Osteoblast (primary cell): ENCODE measurements around the gene PSMG4. TPM values are rescaled to one million over a fixed set of nuclear protein-coding genes. Genes with fewer than 3 reads are reported as not detected.

ENCODE experiments used
- DNase-seq: peaks from one replicate; pipeline ENCODE4 v3.0.0; 2011; ENCODE audit warnings: low spot score, mixed read lengths; ENCODE audit not compliant: insufficient read length; ENCODE audit errors: missing footprints
- H2AFZ ChIP-seq: 2 replicates; pipeline ENCODE4 v1.6.0; 2011; ENCODE audit warnings: mild to moderate bottlenecking, low read length
- H3K27ac ChIP-seq: 2 replicates; pipeline ENCODE4 v1.5.1; 2011; ENCODE audit warnings: mild to moderate bottlenecking, low read depth, low read length, moderate library complexity
- H3K27me3 ChIP-seq: 2 replicates; pipeline ENCODE4 v1.6.0; 2012; ENCODE audit warnings: mild to moderate bottlenecking, control low read depth, inconsistent platforms, low read length, moderate library complexity; ENCODE audit not compliant: insufficient read depth
- H3K36me3 ChIP-seq: 2 replicates; pipeline ENCODE4 v1.5.1; 2011; ENCODE audit warnings: mild to moderate bottlenecking, low read length, control low read depth, moderate library complexity; ENCODE audit not compliant: insufficient read depth
- H3K4me1 ChIP-seq: 2 replicates; pipeline ENCODE4 v1.5.1; 2011; ENCODE audit warnings: mild to moderate bottlenecking, low read length, control low read depth, moderate library complexity; ENCODE audit not compliant: insufficient read depth
- H3K4me2 ChIP-seq: 2 replicates; pipeline ENCODE4 v1.6.0; 2011; ENCODE audit warnings: mild to moderate bottlenecking, low read length; ENCODE audit not compliant: insufficient read depth
- H3K4me3 ChIP-seq: fragments of 200-600 bp; sonication (generic); 3 replicates; pipeline ENCODE4 v1.5.1; 2012; ENCODE audit warnings: mild to moderate bottlenecking, low read length, inconsistent platforms; ENCODE audit not compliant: insufficient read depth
- H3K79me2 ChIP-seq: 2 replicates; pipeline ENCODE4 v1.6.0; 2012; ENCODE audit warnings: mild to moderate bottlenecking, low read length, control low read depth, inconsistent platforms; ENCODE audit not compliant: insufficient read depth
- H3K9me3 ChIP-seq: 2 replicates; pipeline ENCODE4 v1.5.1; 2011; ENCODE audit warnings: low read depth, low read length, control low read depth
- H4K20me1 ChIP-seq: 2 replicates; pipeline ENCODE4 v1.6.0; 2012; ENCODE audit warnings: mild to moderate bottlenecking, low read length, control low read depth; ENCODE audit not compliant: insufficient read depth
- CTCF ChIP-seq: IDR thresholded peaks from 2 replicates; pipeline ENCODE4 v1.5.1; 2011; ENCODE audit warnings: mild to moderate bottlenecking, low read depth, low read length, moderate library complexity; ENCODE audit errors: extremely low read depth
- total RNA-seq: library from RNA; depleted of rRNA; stranded (reverse); fragments of >200 nt; gene quantifications from 2 replicates; pipeline ENCODE4 v1.2.3, GENCODE V29; 2012

PSMG4 gene
- total RNA-seq, 1 donor = 24.6 TPM

- H3K79me2 ChIP-seq = no peaks in the 10 kb centered on the region
- no peak overlapping the region for H2AFZ ChIP-seq
- peaks cover 2% of the 10 kb centered on the region for H4K20me1 ChIP-seq
- no peaks in the 10 kb centered on the region for H3K9me3 ChIP-seq
- DNase-seq = no peak
- H3K36me3 ChIP-seq = no peaks in the 10 kb centered on the region
- H3K4me2 ChIP-seq = peak overlapping the region; percentile 92
- peaks cover 18% of the 10 kb centered on the region for H3K4me1 ChIP-seq
- H3K27me3 ChIP-seq = peaks cover 87% of the 10 kb centered on the region
- H3K27ac ChIP-seq = no peak overlapping the region
- no peak for TF ChIP-seq CTCF
- peak overlapping the region; percentile 90 for H3K4me3 ChIP-seq
These were observed 28.4 kb upstream of the PSMG4 start for GRCh38 chr6:3230256-3230882.

GRCh38 chr6:3230900-3231246 is 27.9 kb upstream of the PSMG4 start:
- H3K27me3 ChIP-seq = peaks cover 88% of the 10 kb centered on the region
- DNase-seq = no peak
- peak overlapping the region; percentile 62 for H3K27ac ChIP-seq

GRCh38 chr6:3231247-3232016 is 27.3 kb upstream of the PSMG4 start:
- no peaks in the 10 kb centered on the region for H3K79me2 ChIP-seq
- no peaks in the 10 kb centered on the region for H3K36me3 ChIP-seq
- H3K27me3 ChIP-seq = peaks cover 88% of the 10 kb centered on the region
- H2AFZ ChIP-seq = peak overlapping the region; percentile 99
- no peaks in the 10 kb centered on the region for H3K9me3 ChIP-seq
- peak overlapping the region; percentile 90 for H3K4me3 ChIP-seq
- peak; percentile 94 for DNase-seq
- H3K4me1 ChIP-seq = peaks cover 18% of the 10 kb centered on the region
- peak overlapping the region; percentile 62 for H3K27ac ChIP-seq
- H4K20me1 ChIP-seq = peaks cover 2% of the 10 kb centered on the region
- TF ChIP-seq CTCF = no peak
- peak overlapping the region; percentile 92 for H3K4me2 ChIP-seq

More at GRCh38 chr6:3230900-3231246, 27.9 kb upstream of the PSMG4 start:
- peak overlapping the region; percentile 90 for H3K4me3 ChIP-seq
- H2AFZ ChIP-seq = peak overlapping the region; percentile 99
- peaks cover 18% of the 10 kb centered on the region for H3K4me1 ChIP-seq
- H4K20me1 ChIP-seq = peaks cover 2% of the 10 kb centered on the region
- no peak for TF ChIP-seq CTCF
- no peaks in the 10 kb centered on the region for H3K9me3 ChIP-seq
- H3K4me2 ChIP-seq = peak overlapping the region; percentile 92
- no peaks in the 10 kb centered on the region for H3K36me3 ChIP-seq
- H3K79me2 ChIP-seq = no peaks in the 10 kb centered on the region
